Uterus (tissue), 4 donors: Measurements from ENCODE around the gene SPPL2A. TPM values are rescaled to one million over a fixed set of nuclear protein-coding genes. Genes with fewer than 3 reads are reported as not detected.
A peak's percentile ranks its signal among the peaks of the same experiment; 100 is the strongest.
"Not testable (repeated sequence)": the region's sequence is repeated elsewhere in the genome, so short reads cannot be mapped to it uniquely, and the experiment has no call there.

Source experiments
- DNase-seq, 2 donors: peaks; one replicate each; pipeline ENCODE4 v3.0.0-alpha.2; 2019 to 2020
- H3K27ac ChIP-seq, 2 donors: fragments of 200-600 bp; sonication (generic); 1 replicate in 1 of 2; 2 replicates in 1 of 2; pipeline ENCODE4 v1.5.1; 2016 to 2018
- H3K27me3 ChIP-seq, 2 donors: fragments of 200-600 bp; sonication (generic); one replicate each; pipeline ENCODE4 v1.5.1; 2018 to 2019; ENCODE audit warnings: control low read depth in 1 of 2
- H3K36me3 ChIP-seq, 2 donors: fragments of 200-600 bp; sonication (generic); one replicate each; pipeline ENCODE4 v1.5.1; 2019; ENCODE audit warnings: control low read depth in 1 of 2
- H3K4me1 ChIP-seq, 2 donors: fragments of 200-600 bp; sonication (generic); one replicate each; pipeline ENCODE4 v1.5.1; 2018 to 2019; ENCODE audit warnings: control low read depth in 1 of 2
- H3K4me3 ChIP-seq, 2 donors: fragments of 200-600 bp; sonication (generic); 1 replicate in 1 of 2; 2 replicates in 1 of 2; pipeline ENCODE4 v1.5.1; 2018 to 2019; ENCODE audit warnings: mild to moderate bottlenecking in 1 of 2
- H3K9me3 ChIP-seq, 2 donors: fragments of 200-600 bp; sonication (generic); one replicate each; pipeline ENCODE4 v1.5.1; 2019; ENCODE audit warnings: control low read depth in 1 of 2
- CTCF ChIP-seq, 4 experiments: fragments of 200-600 bp in 2 of 4; fragments of 450-650 bp in 2 of 4; sonication (generic) in 2 of 4; IDR thresholded peaks; one replicate each; pipeline ENCODE4 v1.5.1; 2016 to 2019; ENCODE audit warnings: antibody characterized with exemption in 4 of 4, mild to moderate bottlenecking in 2 of 4, moderate library complexity in 1 of 4
- POLR2A ChIP-seq, 2 donors: fragments of 450-650 bp; IDR thresholded peaks; one replicate each; pipeline ENCODE4 v1.6.1; 2016; ENCODE audit warnings: antibody characterized with exemption in 2 of 2, mild to moderate bottlenecking in 1 of 2, moderate library complexity in 1 of 2
- intact Hi-C: fragments of 100-400 bp; cut with DNase I; formaldehyde crosslinking; loops from one replicate; pipeline ENCODE4 v1.15.1; 2023; ENCODE audit warnings: low total_unique reads
- total RNA-seq, 4 donors: library from RNA; depleted of rRNA in 3 of 4; stranded (reverse); fragments of >200 nt in 3 of 4; gene quantifications; one replicate each; pipeline versions ENCODE4 v1.1.0 to v1.2.4, GENCODE V29; 2014 to 2023
- donor health status: DM: yes; HTN: yes; CAD: no.

The SPPL2A gene
- 100 to 1,000 TPM in 2 of 4 donors, 10 to 100 TPM in 2; 52.6 to 193 (median 101) TPM for total RNA-seq

GRCh38 chr15:50765195-50765967 is at the start of gene SPPL2A:
TSS of gene SPPL2A (minus strand) at chr15:50765706. CDS start at chr15:50765533, 173 bp downstream.
- peak within 1 kb of the TSS; percentile 91 to 95 for H3K27ac ChIP-seq
- H3K27me3 ChIP-seq = no peaks in the 10 kb centered on the region
- DNase-seq = peak; percentile 76 to 81
- TF ChIP-seq CTCF (IDR thresholded peaks at IDR 0.05) (no peak), POLR2A (IDR thresholded peaks at IDR 0.05) (peak; percentile 63 to 89)
- H3K4me1 ChIP-seq = no peaks in the 10 kb centered on the region
- H3K4me3 ChIP-seq = peak within 1 kb of the TSS; percentile 31 to 83
- no peaks in the 10 kb centered on the region for H3K9me3 ChIP-seq
- intact Hi-C loops = no loop called here
- H3K36me3 ChIP-seq = no peaks in the 10 kb centered on the region

GRCh38 chr15:50814634-50815033 is 49.1 kb upstream of the SPPL2A start:
- DNase-seq = no peak
- Histone ChIP-seq H3K27me3 (no peaks in the 10 kb centered on the region), H3K4me3 (no peak overlapping the region), H3K36me3 (no peaks in the 10 kb centered on the region), H3K9me3 (no peaks in the 10 kb centered on the region), H3K4me1 (no peaks in the 10 kb centered on the region), H3K27ac (no peak overlapping the region)
- TF ChIP-seq CTCF (IDR thresholded peaks at IDR 0.05) (no peak), POLR2A (IDR thresholded peaks at IDR 0.05) (no peak)
- intact Hi-C loops = no loop called here

GRCh38 chr15:50813865-50814264 is 48.4 kb upstream of the SPPL2A start:
- Histone ChIP-seq H3K27me3 (no peaks in the 10 kb centered on the region), H3K4me1 (no peaks in the 10 kb centered on the region), H3K36me3 (no peaks in the 10 kb centered on the region), H3K9me3 (no peaks in the 10 kb centered on the region), H3K4me3 (no peak overlapping the region), H3K27ac (no peak overlapping the region)
- no peak for TF ChIP-seq CTCF (IDR thresholded peaks at IDR 0.05)
- TF ChIP-seq POLR2A (IDR thresholded peaks at IDR 0.05) = no peak
- DNase-seq = no peak
- intact Hi-C loops = no loop called here

- H3K9me3 ChIP-seq = no peaks in the 10 kb centered on the region
- intact Hi-C loops = no loop called here
- no peaks in the 10 kb centered on the region for H3K4me1 ChIP-seq
- TF ChIP-seq POLR2A (IDR thresholded peaks at IDR 0.05) = no peak
- no peak for TF ChIP-seq CTCF (IDR thresholded peaks at IDR 0.05)
- H3K36me3 ChIP-seq = no peaks in the 10 kb centered on the region
- H3K4me3 ChIP-seq = no peak overlapping the region
- DNase-seq = no peak
- H3K27me3 ChIP-seq = no peaks in the 10 kb centered on the region
- H3K27ac ChIP-seq = no peak overlapping the region
Observed at GRCh38 chr15:50813089-50813488, 47.6 kb upstream of the SPPL2A start.

GRCh38 chr15:50812181-50812506 is 46.6 kb upstream of the SPPL2A start:
- intact Hi-C loops, DNase-seq, H3K4me1 ChIP-seq, H3K36me3 ChIP-seq, H3K27ac ChIP-seq, H3K9me3 ChIP-seq, H3K4me3 ChIP-seq, H3K27me3 ChIP-seq: not testable (repeated sequence)

GRCh38 chr15:50811461-50812180 is 46.1 kb upstream of the SPPL2A start:
- H3K4me3 ChIP-seq, H3K9me3 ChIP-seq, H3K4me1 ChIP-seq, intact Hi-C loops, H3K27me3 ChIP-seq, DNase-seq, H3K27ac ChIP-seq, H3K36me3 ChIP-seq: not testable (repeated sequence)
